ENCODE measurements around the gene WHAMM.

The WHAMM gene

GRCh38 chr15:82823049-82823448, 13.6 kb downstream of the WHAMM start (continued):
- TF ChIP-seq ARNTL (CRISPR knock-in tag; IDR thresholded peaks at IDR 0.05; ENCODE audit: borderline replicate concordance, low read depth) (no peak), ESRRG (CRISPR knock-in tag; IDR thresholded peaks at IDR 0.05) (no peak)

- TF ChIP-seq SNAI2 (CRISPR knock-in tag; IDR thresholded peaks at IDR 0.05) (no peak), ZNF70 (CRISPR knock-in tag; IDR thresholded peaks at IDR 0.05) (no peak), TCF4 (CRISPR knock-in tag; IDR thresholded peaks at IDR 0.05; ENCODE audit: borderline replicate concordance) (no peak), GLIS3 (CRISPR knock-in tag; IDR thresholded peaks at IDR 0.05) (no peak), ZC3H10 (CRISPR knock-in tag; IDR thresholded peaks at IDR 0.05) (no peak), PPARA (CRISPR knock-in tag; IDR thresholded peaks at IDR 0.05; ENCODE audit: borderline replicate concordance) (no peak), OSR1 (CRISPR knock-in tag; IDR thresholded peaks at IDR 0.05) (no peak), ZNF8 (CRISPR knock-in tag; IDR thresholded peaks at IDR 0.05) (no peak), ARNTL (CRISPR knock-in tag; IDR thresholded peaks at IDR 0.05; ENCODE audit: borderline replicate concordance, low read depth) (no peak), BACH2 (CRISPR knock-in tag; IDR thresholded peaks at IDR 0.05; ENCODE audit: borderline replicate concordance) (no peak), CREB5 (CRISPR knock-in tag; IDR thresholded peaks at IDR 0.05; ENCODE audit: low read depth) (no peak), CSDC2 (CRISPR knock-in tag; IDR thresholded peaks at IDR 0.05) (no peak), TOX (CRISPR knock-in tag; IDR thresholded peaks at IDR 0.05; ENCODE audit: borderline replicate concordance) (no peak), RARB (CRISPR knock-in tag; IDR thresholded peaks at IDR 0.05) (no peak), PATZ1 (CRISPR knock-in tag; IDR thresholded peaks at IDR 0.05; ENCODE audit: borderline replicate concordance) (no peak), ZFP30 (CRISPR knock-in tag; IDR thresholded peaks at IDR 0.05) (no peak)
- TF ChIP-seq, protein P1, sequence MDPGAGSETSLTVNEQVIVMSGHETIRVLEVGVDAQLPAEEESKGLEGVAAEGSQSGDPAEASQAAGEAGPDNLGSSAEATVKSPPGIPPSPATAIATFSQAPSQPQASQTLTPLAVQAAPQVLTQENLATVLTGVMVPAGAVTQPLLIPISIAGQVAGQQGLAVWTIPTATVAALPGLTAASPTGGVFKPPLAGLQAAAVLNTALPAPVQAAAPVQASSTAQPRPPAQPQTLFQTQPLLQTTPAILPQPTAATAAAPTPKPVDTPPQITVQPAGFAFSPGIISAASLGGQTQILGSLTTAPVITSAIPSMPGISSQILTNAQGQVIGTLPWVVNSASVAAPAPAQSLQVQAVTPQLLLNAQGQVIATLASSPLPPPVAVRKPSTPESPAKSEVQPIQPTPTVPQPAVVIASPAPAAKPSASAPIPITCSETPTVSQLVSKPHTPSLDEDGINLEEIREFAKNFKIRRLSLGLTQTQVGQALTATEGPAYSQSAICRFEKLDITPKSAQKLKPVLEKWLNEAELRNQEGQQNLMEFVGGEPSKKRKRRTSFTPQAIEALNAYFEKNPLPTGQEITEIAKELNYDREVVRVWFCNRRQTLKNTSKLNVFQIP (CRISPR knock-in tag; IDR thresholded peaks at IDR 0.05; ENCODE audit: borderline replicate concordance, low read depth) = no peak
- ATAC-seq = no peak
Observed at GRCh38 chr15:82828075-82828474, 18.6 kb downstream of the WHAMM start.

- TF ChIP-seq PATZ1 (CRISPR knock-in tag; IDR thresholded peaks at IDR 0.05; ENCODE audit: borderline replicate concordance) = no peak
- no peak for TF ChIP-seq OSR1 (CRISPR knock-in tag; IDR thresholded peaks at IDR 0.05)
- no peak for TF ChIP-seq RARB (CRISPR knock-in tag; IDR thresholded peaks at IDR 0.05)
- no peak for ATAC-seq
Observed at GRCh38 chr15:82829234-82829633, 19.8 kb downstream of the WHAMM start.

DNA sequence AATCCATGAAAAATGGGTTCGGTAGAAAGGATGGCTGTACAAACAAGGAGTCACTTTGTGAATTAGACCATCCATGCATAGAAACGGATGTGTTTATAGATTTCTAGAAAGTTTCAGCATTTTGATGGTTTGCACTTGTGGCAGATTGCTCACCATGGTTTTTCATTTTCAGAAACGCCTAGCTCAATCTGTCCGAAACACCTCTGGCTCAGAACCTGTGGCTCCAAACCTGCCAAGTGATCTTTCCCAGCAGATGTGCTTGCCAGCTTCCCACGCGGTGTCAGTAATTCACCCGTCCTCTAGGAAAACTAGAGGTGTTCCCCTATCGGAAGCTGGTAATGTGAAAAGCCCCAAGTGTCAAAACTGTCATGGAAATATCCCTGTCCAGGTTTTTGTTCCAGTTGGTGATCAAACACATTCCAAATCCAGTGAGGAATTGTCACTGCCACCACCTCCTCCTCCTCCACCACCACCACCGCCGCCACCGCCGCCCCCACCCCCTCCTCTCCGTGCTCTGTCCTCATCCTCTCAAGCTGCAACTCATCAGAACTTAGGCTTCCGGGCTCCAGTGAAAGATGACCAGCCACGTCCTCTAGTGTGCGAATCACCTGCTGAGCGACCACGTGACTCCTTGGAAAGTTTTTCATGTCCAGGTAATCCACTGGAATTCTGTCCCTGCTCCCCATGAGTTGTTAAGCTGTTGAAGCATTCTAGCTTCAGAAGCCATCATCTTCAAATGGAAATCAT, 21.2 kb downstream of the WHAMM start:
- ATAC-seq = no peak
- TF ChIP-seq ZC3H10 (CRISPR knock-in tag; IDR thresholded peaks at IDR 0.05) = no peak
- TF ChIP-seq ZNF8 (CRISPR knock-in tag; IDR thresholded peaks at IDR 0.05) = no peak
- no peak for TF ChIP-seq ZFP30 (CRISPR knock-in tag; IDR thresholded peaks at IDR 0.05)
- TF ChIP-seq TCF4 (CRISPR knock-in tag; IDR thresholded peaks at IDR 0.05; ENCODE audit: borderline replicate concordance) = no peak
- no peak for TF ChIP-seq TSHZ2 (CRISPR knock-in tag; IDR thresholded peaks at IDR 0.05)
- TF ChIP-seq SNAI2 (CRISPR knock-in tag; IDR thresholded peaks at IDR 0.05) = no peak
- no peak for TF ChIP-seq PATZ1 (CRISPR knock-in tag; IDR thresholded peaks at IDR 0.05; ENCODE audit: borderline replicate concordance)
- no peak for TF ChIP-seq PPARA (CRISPR knock-in tag; IDR thresholded peaks at IDR 0.05; ENCODE audit: borderline replicate concordance)
- TF ChIP-seq ZNF70 (CRISPR knock-in tag; IDR thresholded peaks at IDR 0.05) = no peak
- TF ChIP-seq ISL1 (CRISPR knock-in tag; IDR thresholded peaks at IDR 0.05) = no peak
- no peak for TF ChIP-seq CSRNP3 (CRISPR knock-in tag; IDR thresholded peaks at IDR 0.05)

All from SK-N-SH treated with all-trans-retinoic acid at 6 μM for 48 hours (cell line).